Measurements from ENCODE around the gene EDN1.

- TF ChIP-seq CTCF (conservative IDR thresholded peaks at IDR 0.05; ENCODE audit: low read depth, low read length) = no peak
- TF ChIP-seq EZH2phosphoT487 (IDR thresholded peaks at IDR 0.05; ENCODE audit: borderline replicate concordance, low read length) = no peak
- no peak for TF ChIP-seq EZH2 (IDR thresholded peaks at IDR 0.05; ENCODE audit: low read length, unreplicated experiment)
Measured at GRCh38 chr6:12296604-12297003, 6.4 kb downstream of the EDN1 start.
